HL-60 (cell line): ENCODE data around the gene PARD3.

Experiments used
- DNase-seq, 2 experiments: peaks; one replicate each; pipeline ENCODE4 v3.0.0-alpha.2; 2010 to 2020; ENCODE audit warnings: low read depth in 1 of 2, low spot score in 1 of 2
- H3K27ac ChIP-seq: fragments of 250-450 bp; sonication (Bioruptor Pico); replicated peaks from 2 replicates; pipeline ENCODE4 v1.5.1; 2020; ENCODE audit warnings: mild to moderate bottlenecking, moderate library complexity
- H3K27me3 ChIP-seq: fragments of 250-450 bp; sonication (Bioruptor Pico); 2 replicates; pipeline ENCODE4 v1.5.1; 2021; ENCODE audit warnings: mild to moderate bottlenecking, moderate library complexity; ENCODE audit not compliant: insufficient read depth, poor library complexity, severe bottlenecking
- H3K4me3 ChIP-seq: replicated peaks from 2 replicates; pipeline ENCODE4 v1.5.1; 2011; ENCODE audit warnings: mild to moderate bottlenecking, control low read depth, low read length; ENCODE audit not compliant: insufficient read depth
- GABPA ChIP-seq: IDR thresholded peaks from 2 replicates; pipeline ENCODE4 v1.6.1; 2012; ENCODE audit warnings: low read depth
- POLR2AphosphoS5 ChIP-seq: IDR thresholded peaks from 2 replicates; pipeline ENCODE4 v1.6.1; 2012; ENCODE audit warnings: low read depth
- SPI1 ChIP-seq: IDR thresholded peaks from 2 replicates; pipeline ENCODE4 v1.6.1; 2012; ENCODE audit warnings: low read depth, mild to moderate bottlenecking, borderline replicate concordance
- TF ChIP-seq, protein P1 (sequence below): IDR thresholded peaks from 2 replicates; pipeline ENCODE4 v1.6.1; 2012; ENCODE audit warnings: low read depth; ENCODE audit not compliant: insufficient replicate concordance
- TF ChIP-seq, protein P2 (sequence below): IDR thresholded peaks from one replicate; pipeline ENCODE4 v1.5.1; 2011; ENCODE audit warnings: low read length, control low read depth, inconsistent platforms; ENCODE audit not compliant: insufficient read depth

The PARD3 gene

DNA sequence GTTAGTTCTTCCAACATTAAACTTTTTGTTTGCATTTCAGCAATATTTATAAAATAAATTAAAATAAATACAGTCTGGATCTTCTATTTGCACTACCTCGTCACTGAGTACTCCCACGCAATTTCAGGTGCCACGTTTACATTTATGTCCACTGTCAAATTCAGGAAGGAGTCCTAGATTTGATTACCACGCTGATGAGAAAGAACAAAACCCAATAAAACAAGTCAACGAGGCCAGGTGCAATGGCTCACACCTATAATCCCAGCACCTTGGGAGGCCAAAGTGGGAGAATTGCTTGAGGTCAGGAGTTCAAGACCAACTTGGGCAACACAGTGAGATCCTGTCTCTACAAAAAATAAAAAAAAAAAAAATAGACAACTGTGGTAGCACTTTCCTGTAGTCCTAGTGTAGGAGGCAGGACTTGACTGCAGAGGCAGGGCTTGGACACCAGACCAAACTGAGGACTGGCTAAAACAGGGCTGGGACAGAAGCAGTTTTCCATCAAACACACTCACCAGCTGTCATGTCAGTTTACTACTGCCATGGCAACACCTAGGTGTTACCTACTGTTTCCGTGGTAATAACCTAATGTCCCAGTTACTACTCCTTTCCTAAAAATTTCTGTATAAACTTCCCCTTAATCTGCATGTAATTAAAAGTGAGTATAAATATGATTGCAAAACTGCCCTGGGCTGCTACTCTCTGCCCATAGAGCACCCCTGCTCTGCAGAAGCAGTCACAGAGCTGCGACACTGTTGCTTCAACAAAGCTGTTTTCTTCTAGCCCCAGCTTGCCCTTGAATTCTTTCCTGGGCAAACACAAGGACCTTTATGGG is 341.7 kb downstream of the PARD3 start:
- Histone ChIP-seq H3K27ac (no peak overlapping the region), H3K4me3 (no peak overlapping the region), H3K27me3 (no peaks in the 10 kb centered on the region)
- TF ChIP-seq, protein P1, sequence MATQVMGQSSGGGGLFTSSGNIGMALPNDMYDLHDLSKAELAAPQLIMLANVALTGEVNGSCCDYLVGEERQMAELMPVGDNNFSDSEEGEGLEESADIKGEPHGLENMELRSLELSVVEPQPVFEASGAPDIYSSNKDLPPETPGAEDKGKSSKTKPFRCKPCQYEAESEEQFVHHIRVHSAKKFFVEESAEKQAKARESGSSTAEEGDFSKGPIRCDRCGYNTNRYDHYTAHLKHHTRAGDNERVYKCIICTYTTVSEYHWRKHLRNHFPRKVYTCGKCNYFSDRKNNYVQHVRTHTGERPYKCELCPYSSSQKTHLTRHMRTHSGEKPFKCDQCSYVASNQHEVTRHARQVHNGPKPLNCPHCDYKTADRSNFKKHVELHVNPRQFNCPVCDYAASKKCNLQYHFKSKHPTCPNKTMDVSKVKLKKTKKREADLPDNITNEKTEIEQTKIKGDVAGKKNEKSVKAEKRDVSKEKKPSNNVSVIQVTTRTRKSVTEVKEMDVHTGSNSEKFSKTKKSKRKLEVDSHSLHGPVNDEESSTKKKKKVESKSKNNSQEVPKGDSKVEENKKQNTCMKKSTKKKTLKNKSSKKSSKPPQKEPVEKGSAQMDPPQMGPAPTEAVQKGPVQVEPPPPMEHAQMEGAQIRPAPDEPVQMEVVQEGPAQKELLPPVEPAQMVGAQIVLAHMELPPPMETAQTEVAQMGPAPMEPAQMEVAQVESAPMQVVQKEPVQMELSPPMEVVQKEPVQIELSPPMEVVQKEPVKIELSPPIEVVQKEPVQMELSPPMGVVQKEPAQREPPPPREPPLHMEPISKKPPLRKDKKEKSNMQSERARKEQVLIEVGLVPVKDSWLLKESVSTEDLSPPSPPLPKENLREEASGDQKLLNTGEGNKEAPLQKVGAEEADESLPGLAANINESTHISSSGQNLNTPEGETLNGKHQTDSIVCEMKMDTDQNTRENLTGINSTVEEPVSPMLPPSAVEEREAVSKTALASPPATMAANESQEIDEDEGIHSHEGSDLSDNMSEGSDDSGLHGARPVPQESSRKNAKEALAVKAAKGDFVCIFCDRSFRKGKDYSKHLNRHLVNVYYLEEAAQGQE, result no peak
- TF ChIP-seq POLR2AphosphoS5 (no peak), SPI1 (no peak), GABPA (no peak)
- TF ChIP-seq, protein P2, sequence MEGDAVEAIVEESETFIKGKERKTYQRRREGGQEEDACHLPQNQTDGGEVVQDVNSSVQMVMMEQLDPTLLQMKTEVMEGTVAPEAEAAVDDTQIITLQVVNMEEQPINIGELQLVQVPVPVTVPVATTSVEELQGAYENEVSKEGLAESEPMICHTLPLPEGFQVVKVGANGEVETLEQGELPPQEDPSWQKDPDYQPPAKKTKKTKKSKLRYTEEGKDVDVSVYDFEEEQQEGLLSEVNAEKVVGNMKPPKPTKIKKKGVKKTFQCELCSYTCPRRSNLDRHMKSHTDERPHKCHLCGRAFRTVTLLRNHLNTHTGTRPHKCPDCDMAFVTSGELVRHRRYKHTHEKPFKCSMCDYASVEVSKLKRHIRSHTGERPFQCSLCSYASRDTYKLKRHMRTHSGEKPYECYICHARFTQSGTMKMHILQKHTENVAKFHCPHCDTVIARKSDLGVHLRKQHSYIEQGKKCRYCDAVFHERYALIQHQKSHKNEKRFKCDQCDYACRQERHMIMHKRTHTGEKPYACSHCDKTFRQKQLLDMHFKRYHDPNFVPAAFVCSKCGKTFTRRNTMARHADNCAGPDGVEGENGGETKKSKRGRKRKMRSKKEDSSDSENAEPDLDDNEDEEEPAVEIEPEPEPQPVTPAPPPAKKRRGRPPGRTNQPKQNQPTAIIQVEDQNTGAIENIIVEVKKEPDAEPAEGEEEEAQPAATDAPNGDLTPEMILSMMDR, result no peak
- DNase-seq, result no peak

DNA sequence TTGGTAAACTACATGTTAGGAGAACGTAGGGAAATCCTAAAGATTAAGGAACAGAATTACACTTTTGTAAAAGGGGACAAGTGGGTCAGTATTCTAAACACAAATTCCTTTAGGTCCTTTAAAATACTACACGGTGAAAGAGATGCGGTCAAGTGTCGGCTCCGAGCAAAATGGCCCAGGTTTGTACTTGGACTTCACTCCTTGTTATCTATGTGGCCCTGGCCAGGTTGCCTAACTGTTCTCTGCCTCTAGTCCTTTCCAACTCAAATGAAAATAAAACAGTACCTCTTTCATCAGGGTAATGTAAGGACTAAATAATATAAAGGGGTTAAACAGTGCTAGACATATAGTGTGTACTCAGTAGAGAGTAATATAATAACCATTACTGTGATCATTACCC is 344.8 kb downstream of the PARD3 start:
- no peak for DNase-seq
- Histone ChIP-seq H3K27me3 (no peaks in the 10 kb centered on the region), H3K4me3 (no peak overlapping the region), H3K27ac (no peak overlapping the region)
- no peak for TF ChIP-seq SPI1
- TF ChIP-seq, protein P2, result no peak
- TF ChIP-seq POLR2AphosphoS5, result no peak
- TF ChIP-seq, protein P1, result no peak
- TF ChIP-seq GABPA, result no peak

DNA sequence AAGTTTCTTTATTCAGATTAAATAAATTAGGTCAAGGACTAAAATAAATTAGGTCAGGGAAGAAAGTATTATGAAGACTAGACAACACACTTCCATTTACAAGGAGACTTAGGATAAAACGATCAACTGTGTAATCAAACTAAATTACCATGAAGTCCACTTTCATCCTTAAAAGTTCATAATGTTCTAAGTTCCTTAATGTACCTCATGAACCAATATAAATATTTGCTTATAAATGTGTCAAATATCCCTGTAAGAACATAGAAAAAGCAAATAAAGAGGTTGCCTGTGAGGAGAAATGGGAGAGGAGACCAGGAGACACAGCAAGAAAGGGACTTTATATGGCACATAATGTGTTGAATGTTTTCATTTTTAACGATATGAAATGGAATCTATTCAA is 345.6 kb downstream of the PARD3 start:
- DNase-seq, result no peak
- no peak for TF ChIP-seq GABPA
- TF ChIP-seq, protein P2, result no peak
- TF ChIP-seq POLR2AphosphoS5, result no peak
- TF ChIP-seq SPI1, result no peak
- Histone ChIP-seq H3K27me3 (no peaks in the 10 kb centered on the region), H3K27ac (no peak overlapping the region), H3K4me3 (no peak overlapping the region)

DNA sequence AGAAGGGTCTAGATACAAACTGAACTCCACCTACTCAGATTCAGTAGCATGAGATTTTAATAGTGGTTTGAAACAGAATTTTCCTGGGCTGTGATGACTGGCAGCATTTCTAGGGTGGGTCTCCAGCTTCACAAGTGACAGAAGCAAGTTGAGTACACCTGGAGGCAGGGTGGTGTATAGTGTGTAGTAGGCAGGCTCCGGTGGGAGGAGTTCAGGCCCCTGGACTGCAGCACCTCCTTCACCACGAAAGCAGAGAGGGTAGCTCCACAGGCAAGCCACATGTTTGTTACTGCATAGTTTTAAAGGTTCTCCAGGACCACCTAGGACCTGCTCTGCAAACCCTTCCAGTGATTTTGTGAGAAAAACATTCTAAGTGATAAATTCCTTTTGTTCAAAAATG is 347.2 kb downstream of the PARD3 start:
- no peaks in the 10 kb centered on the region for H3K27me3 ChIP-seq
- TF ChIP-seq, protein P2, result no peak
- TF ChIP-seq GABPA (no peak), POLR2AphosphoS5 (no peak), SPI1 (no peak)
- TF ChIP-seq, protein P1, result no peak
- no peak overlapping the region for H3K4me3 ChIP-seq
- DNase-seq, result no peak
- H3K27ac ChIP-seq, result no peak overlapping the region
